Measurements from ENCODE around the gene SHC1. TPM values are rescaled to one million over a fixed set of nuclear protein-coding genes. Genes with fewer than 3 reads are reported as not detected.

Gene SHC1
- total RNA-seq (ENCODE audit: insufficient read depth, low replicate concordance), result 73.2 TPM

GRCh38 chr1:154970631-154971340 is at the start of gene SHC1:
SHC1 (minus strand) TSS chr1:154970747; CDS start chr1:154970526, 221 bp downstream.
- peak; percentile 99 for DNase-seq (ENCODE audit: low spot score)

- DNase-seq (ENCODE audit: low spot score), result no peak
Measured at GRCh38 chr1:155019377-155020245, 49.1 kb upstream of the SHC1 start.

GRCh38 chr1:155018617-155019348 is 48.2 kb upstream of the SHC1 start:
- no peak for DNase-seq (ENCODE audit: low spot score)

GRCh38 chr1:155017946-155018316 is 47.4 kb upstream of the SHC1 start:
- no peak for DNase-seq (ENCODE audit: low spot score)

GRCh38 chr1:155017041-155017945 is 46.7 kb upstream of the SHC1 start:
- peak; percentile 93 for DNase-seq (ENCODE audit: low spot score)

- no peak for DNase-seq (ENCODE audit: low spot score)
Measured at GRCh38 chr1:155016231-155016831, 45.8 kb upstream of the SHC1 start.

- DNase-seq (ENCODE audit: low spot score), result no peak
Measured at GRCh38 chr1:155015527-155016230, 45.1 kb upstream of the SHC1 start.

- DNase-seq (ENCODE audit: low spot score), result no peak
Measured at GRCh38 chr1:155014709-155015508, 44.4 kb upstream of the SHC1 start.

- DNase-seq (ENCODE audit: low spot score), result no peak
Measured at GRCh38 chr1:155013632-155014031, 43.1 kb upstream of the SHC1 start.

- no peak for DNase-seq (ENCODE audit: low spot score)
Measured at GRCh38 chr1:155012776-155013602, 42.4 kb upstream of the SHC1 start.

GRCh38 chr1:155012026-155012546 is 41.5 kb upstream of the SHC1 start:
- peak; percentile 91 for DNase-seq (ENCODE audit: low spot score)

- no peak for DNase-seq (ENCODE audit: low spot score)
Measured at GRCh38 chr1:155011437-155012025, 41.0 kb upstream of the SHC1 start.

- DNase-seq (ENCODE audit: low spot score), result no peak
Measured at GRCh38 chr1:155011004-155011416, 40.5 kb upstream of the SHC1 start.

- DNase-seq (ENCODE audit: low spot score), result no peak
Measured at GRCh38 chr1:155010211-155010918, 39.8 kb upstream of the SHC1 start.

GRCh38 chr1:155009742-155010141 is 39.2 kb upstream of the SHC1 start:
- no peak for DNase-seq (ENCODE audit: low spot score)

- DNase-seq (ENCODE audit: low spot score), result no peak
Measured at GRCh38 chr1:155009221-155009711, 38.7 kb upstream of the SHC1 start.

Data from umbilical cord (tissue), 2 donors.